Epithelial cell of proximal tubule (primary cell): ENCODE results near the gene WNT8A. TPM values are rescaled to one million over a fixed set of nuclear protein-coding genes. Genes with fewer than 3 reads are reported as not detected.

Experiments used
- DNase-seq: peaks from one replicate; pipeline ENCODE4 v3.0.0-alpha.2; 2011; ENCODE audit warnings: low read depth
- H3K4me3 ChIP-seq: 2 replicates; pipeline ENCODE4 v1.5.1; 2011; ENCODE audit warnings: low read depth, mild to moderate bottlenecking, low read length
- CTCF ChIP-seq: conservative IDR thresholded peaks from 2 replicates; pipeline ENCODE4 v1.5.1; 2012; ENCODE audit warnings: low read depth, mild to moderate bottlenecking, low read length
- total RNA-seq: library from RNA; depleted of rRNA; stranded (reverse); fragments of >200 nt; gene quantifications from 2 replicates; pipeline ENCODE4 v1.2.3, GENCODE V29; 2015

Gene WNT8A
- total RNA-seq, 1 donor from 2014 or later = not detected

DNA sequence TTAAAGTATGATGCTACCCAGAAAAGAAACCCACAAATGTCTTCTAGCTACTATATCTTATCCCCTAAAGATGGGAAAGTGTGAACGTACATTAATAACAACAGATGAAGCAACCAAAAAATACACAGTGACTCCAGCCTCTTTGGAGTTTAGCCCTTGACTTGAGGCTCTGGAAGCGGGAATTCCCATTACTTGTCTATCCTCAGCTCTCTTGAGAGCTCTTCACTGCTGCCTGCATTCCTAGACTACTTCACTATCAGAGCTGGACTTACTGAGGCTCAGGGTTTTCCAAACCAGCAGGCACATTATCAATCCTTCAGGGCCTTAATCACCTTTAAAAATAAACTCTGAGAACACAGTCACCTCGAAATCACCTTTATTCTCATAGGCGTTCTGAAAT, 56.4 kb downstream of the WNT8A start:
- no peak overlapping the region for H3K4me3 ChIP-seq
- no peak for DNase-seq
- no peak for TF ChIP-seq CTCF

Other genes starting within 250 kb of the WNT8A start
- not detected in 2 replicates for gene MYOT, start 216.2 kb upstream of the WNT8A start, total RNA-seq
- gene PKD2L2, start 194.6 kb upstream of the WNT8A start, total RNA-seq = not detected in 2 replicates
- gene FAM13B, start 51.0 kb upstream of the WNT8A start, total RNA-seq = 4.0 and 6.6 TPM in 2 replicates
- 1.0 and 3.1 TPM in 2 replicates for gene NME5, start 55.4 kb downstream of the WNT8A start, total RNA-seq
- gene BRD8, start 94.6 kb downstream of the WNT8A start, total RNA-seq = 27.9 and 38.2 TPM in 2 replicates
- 49.6 and 82.9 TPM in 2 replicates for gene KIF20A, start 95.1 kb downstream of the WNT8A start, total RNA-seq
- gene CDC23, start 129.3 kb downstream of the WNT8A start, total RNA-seq = 29.3 and 34.4 TPM in 2 replicates
- gene GFRA3, start 190.6 kb downstream of the WNT8A start, total RNA-seq = 0.12 and 0.29 TPM in 2 replicates
- 14.2 and 17.6 TPM in 2 replicates for gene CDC25C, start 247.8 kb downstream of the WNT8A start, total RNA-seq